ENCODE data around the gene MRPL19. TPM values are rescaled to one million over a fixed set of nuclear protein-coding genes. Genes with fewer than 3 reads are reported as not detected.

The MRPL19 gene
- total RNA-seq, result 50.7 TPM

GRCh38 chr2:75646583-75647425 is at the start of gene MRPL19:
Gene MRPL19 (plus strand): TSS chr2:75646783. CDS start chr2:75646808, 25 bp downstream.
- peak; percentile 86 for DNase-seq

- DNase-seq, result no peak
Measured at GRCh38 chr2:75596784-75597183, 49.8 kb upstream of the MRPL19 start.

GRCh38 chr2:75597949-75598348 is 48.6 kb upstream of the MRPL19 start:
- no peak for DNase-seq

- no peak for DNase-seq
Measured at GRCh38 chr2:75598589-75599155, 47.9 kb upstream of the MRPL19 start.

GRCh38 chr2:75600461-75601011 is 46.0 kb upstream of the MRPL19 start:
- no peak for DNase-seq

- no peak for DNase-seq
Measured at GRCh38 chr2:75602724-75603342, 43.8 kb upstream of the MRPL19 start.

GRCh38 chr2:75603477-75603876 is 43.1 kb upstream of the MRPL19 start:
- no peak for DNase-seq

GRCh38 chr2:75604484-75604883 is 42.1 kb upstream of the MRPL19 start:
- no peak for DNase-seq

- no peak for DNase-seq
Measured at GRCh38 chr2:75605770-75606529, 40.6 kb upstream of the MRPL19 start.

GRCh38 chr2:75606761-75607399 is 39.7 kb upstream of the MRPL19 start:
- DNase-seq, result no peak

- DNase-seq, result no peak
Measured at GRCh38 chr2:75607400-75607798, 39.2 kb upstream of the MRPL19 start.

- DNase-seq, result no peak
Measured at GRCh38 chr2:75607988-75608683, 38.4 kb upstream of the MRPL19 start.

- DNase-seq, result no peak
Measured at GRCh38 chr2:75608684-75609333, 37.8 kb upstream of the MRPL19 start.

- no peak for DNase-seq
Measured at GRCh38 chr2:75609334-75609689, 37.3 kb upstream of the MRPL19 start.

- no peak for DNase-seq
Measured at GRCh38 chr2:75609937-75610508, 36.6 kb upstream of the MRPL19 start.

- no peak for DNase-seq
Measured at GRCh38 chr2:75610671-75611070, 35.9 kb upstream of the MRPL19 start.

GRCh38 chr2:75612108-75612861 is 34.3 kb upstream of the MRPL19 start:
- DNase-seq, result no peak

GRCh38 chr2:75612862-75613243 is 33.7 kb upstream of the MRPL19 start:
- no peak for DNase-seq

- no peak for DNase-seq
Measured at GRCh38 chr2:75614162-75614651, 32.4 kb upstream of the MRPL19 start.

GRCh38 chr2:75616406-75616805 is 30.2 kb upstream of the MRPL19 start:
- DNase-seq, result no peak
